Uterus (tissue), 2 donors: Measurements from ENCODE around the gene ZBTB47.

Experiments
- POLR2A ChIP-seq, 2 donors: fragments of 450-650 bp; IDR thresholded peaks; one replicate each; pipeline ENCODE4 v1.6.1; 2016; ENCODE audit warnings: antibody characterized with exemption in 2 of 2, mild to moderate bottlenecking in 1 of 2, moderate library complexity in 1 of 2
- TF ChIP-seq, protein P1 (sequence below), 4 experiments: fragments of 200-600 bp in 2 of 4; fragments of 450-650 bp in 2 of 4; sonication (generic) in 2 of 4; IDR thresholded peaks; one replicate each; pipeline ENCODE4 v1.5.1; 2016 to 2019; ENCODE audit warnings: antibody characterized with exemption in 4 of 4, mild to moderate bottlenecking in 2 of 4, moderate library complexity in 1 of 4

DNA sequence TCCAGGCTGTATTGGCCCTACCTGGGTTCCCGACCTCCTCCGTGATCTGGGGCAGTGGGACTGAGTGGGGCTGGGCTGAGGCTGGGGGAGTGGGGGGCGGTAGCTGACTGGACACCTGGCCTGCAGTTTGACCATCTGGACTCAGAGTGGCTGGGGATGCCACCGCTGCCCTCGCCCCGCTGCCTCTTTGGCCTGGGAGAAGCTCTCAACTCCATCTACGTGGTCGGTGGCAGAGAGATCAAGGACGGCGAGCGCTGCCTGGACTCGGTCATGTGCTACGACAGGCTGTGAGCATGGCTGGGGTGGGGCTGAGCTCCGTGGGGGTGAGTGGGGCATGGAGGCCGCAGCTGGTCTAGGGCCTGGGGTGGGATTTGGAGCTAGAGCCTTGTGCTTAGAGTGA lies 34.5 kb downstream of the ZBTB47 start:
- TF ChIP-seq POLR2A (IDR thresholded peaks at IDR 0.05), result no peak
- TF ChIP-seq, protein P1, sequence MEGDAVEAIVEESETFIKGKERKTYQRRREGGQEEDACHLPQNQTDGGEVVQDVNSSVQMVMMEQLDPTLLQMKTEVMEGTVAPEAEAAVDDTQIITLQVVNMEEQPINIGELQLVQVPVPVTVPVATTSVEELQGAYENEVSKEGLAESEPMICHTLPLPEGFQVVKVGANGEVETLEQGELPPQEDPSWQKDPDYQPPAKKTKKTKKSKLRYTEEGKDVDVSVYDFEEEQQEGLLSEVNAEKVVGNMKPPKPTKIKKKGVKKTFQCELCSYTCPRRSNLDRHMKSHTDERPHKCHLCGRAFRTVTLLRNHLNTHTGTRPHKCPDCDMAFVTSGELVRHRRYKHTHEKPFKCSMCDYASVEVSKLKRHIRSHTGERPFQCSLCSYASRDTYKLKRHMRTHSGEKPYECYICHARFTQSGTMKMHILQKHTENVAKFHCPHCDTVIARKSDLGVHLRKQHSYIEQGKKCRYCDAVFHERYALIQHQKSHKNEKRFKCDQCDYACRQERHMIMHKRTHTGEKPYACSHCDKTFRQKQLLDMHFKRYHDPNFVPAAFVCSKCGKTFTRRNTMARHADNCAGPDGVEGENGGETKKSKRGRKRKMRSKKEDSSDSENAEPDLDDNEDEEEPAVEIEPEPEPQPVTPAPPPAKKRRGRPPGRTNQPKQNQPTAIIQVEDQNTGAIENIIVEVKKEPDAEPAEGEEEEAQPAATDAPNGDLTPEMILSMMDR (IDR thresholded peaks at IDR 0.05), result no peak
